ENCODE measurements around the gene XRCC5.
A peak's percentile ranks its signal among the peaks of the same experiment; 100 is the strongest.

The XRCC5 gene

DNA sequence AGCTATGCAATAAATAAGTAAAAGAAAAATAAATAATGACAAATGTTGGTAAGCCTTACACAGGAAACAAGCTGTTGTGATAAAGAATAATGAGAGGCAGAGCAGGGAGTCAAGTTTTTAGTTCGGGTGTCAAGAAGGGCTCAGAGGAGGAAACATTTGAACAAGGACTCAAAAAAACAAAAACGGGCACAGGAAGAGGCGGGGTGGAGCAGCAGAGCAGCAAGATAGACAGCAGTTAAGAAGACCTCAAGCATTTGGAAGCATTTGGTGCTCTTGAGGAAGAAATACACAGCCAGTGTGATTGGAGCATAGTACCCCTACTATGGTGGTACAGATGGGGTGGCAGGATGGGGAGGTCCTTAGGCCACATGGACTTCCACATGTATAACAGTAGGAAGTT, 24.6 kb upstream of the XRCC5 start:
- DNase-seq (ENCODE audit: low read depth), result no peak

DNA sequence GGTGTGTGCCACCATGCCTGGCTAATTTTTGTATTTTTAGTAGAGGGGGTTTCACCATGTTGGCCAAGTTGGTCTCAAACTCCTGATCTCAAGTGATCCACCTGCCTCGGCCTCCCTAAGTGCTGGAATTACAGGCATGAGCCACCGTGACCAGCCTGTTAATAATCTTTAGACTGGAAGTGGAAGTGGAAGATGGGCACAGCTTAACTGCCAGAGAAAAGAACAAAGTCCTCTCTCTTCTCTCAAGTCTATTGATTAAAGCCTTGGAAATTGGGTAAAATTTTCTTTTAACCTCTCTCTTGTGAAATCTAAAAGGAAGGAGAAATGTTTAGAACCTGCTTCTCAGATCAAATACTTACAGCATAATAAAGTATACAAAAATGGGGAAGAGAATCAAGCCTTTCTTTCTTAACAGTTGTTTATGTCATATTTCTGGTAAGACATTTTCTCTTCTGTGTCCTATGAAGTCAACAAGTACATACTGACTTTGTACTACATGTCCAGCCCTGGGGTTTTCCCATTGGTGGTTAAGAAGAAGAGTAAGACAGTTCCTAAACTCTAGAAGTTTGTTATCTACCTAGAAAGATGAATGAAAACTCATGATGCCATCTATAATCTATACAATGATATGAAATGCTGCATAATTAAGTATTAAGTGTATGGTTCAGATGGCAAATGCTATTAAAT, 22.8 kb upstream of the XRCC5 start:
- no peak for DNase-seq (ENCODE audit: low read depth)

DNA sequence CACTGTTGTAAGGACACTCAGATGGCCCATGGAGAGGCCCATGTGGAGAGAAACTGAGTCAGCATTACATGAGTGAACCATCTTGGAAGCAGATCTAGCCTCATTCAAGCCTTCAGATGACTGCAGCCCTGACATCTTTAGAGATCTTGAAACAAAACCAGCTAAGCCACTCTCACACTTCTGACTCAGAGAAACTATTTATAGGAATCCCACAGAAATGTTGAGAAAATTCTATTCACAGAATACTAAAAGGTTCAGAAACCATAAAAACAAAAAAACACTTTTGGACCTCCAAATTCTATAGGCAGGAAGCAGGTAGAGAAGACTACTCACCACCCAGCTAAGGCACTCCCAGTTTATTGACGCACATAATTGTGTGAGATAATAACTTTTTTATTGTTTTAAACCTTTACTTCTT, 18.8 kb upstream of the XRCC5 start:
- no peak for DNase-seq (ENCODE audit: low read depth)

DNA sequence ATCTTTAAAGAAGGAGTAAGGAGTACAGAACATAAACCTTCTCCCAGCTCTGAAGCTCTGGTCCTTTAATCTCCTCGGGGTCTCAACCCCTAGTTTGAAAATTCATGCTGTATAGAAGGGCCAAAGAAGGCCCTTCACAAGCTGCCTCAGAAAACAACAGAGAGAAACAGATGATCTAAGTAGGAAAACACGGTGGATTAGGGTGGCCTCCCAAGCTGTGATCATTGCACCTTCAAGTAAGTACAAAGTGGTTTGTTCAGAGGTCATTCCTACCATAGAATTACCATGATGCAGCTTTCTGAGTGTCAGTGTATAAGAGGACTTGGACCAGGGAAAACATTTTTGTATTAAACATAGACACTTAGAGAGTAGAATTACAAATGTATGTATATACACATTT, 16.5 kb upstream of the XRCC5 start:
- no peak for DNase-seq (ENCODE audit: low read depth)

DNA sequence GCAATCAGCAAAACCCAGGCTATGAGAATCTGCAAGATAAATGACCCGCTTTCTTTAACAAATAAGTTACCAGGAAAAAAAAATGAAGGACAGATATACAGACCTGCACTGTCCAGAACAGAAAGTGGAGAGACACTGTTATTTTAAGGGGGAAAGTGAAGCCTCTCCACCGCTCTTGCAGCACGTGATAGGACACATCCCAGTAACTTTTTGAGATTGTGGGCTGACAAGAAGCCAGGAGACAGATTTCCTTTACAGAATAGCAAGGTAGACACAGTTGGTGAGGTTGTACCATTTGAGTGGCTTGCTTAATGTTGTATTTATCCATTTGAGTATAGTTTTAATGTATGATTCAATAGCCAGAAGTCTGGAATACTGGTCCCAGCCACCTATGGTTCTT, 14.4 kb upstream of the XRCC5 start:
- no peak for DNase-seq (ENCODE audit: low read depth)

DNA sequence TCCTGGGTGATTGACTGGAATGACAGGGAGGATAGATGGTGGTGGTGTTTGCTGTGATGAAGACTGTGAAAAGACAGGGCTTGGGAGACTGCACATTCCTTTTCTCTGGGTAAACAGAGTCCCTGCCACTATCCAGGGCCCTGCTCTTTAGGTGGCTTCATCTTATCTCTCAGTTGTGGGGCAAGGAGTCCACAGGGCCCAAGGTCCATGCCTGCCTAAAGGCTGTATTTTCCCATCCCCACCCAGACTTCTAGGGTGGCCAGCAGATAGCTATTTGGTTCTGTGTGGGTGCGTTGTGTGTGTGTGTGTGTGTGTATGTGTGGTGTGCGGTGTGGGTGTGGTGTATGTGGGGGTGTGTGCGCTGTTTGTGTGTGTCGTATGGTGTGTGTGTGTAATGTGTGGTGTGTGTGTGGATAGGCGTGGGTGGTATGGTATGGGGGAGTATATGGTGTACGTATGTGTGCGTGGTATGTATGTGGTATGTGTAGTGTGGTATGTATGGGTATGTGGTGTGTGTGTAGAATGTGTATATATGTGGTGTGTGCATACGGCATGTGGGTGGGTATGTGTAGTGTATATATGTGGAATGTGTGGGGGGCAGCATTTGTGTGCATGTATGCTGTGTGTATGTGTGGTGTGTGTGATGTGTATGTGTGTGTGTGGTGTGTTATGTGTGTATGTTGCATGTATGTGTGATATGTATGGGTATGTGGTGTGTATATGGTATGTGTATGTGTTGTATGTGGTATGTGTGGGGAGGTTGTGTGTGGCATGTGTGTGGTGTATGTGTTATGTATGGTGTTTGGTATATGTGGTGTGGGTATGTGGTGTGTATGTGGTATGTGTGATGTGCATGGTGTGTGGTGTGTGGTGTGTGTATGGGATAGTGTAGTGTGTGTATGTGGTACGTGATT, 10.5 kb upstream of the XRCC5 start:
- no peak for DNase-seq (ENCODE audit: low read depth)

DNA sequence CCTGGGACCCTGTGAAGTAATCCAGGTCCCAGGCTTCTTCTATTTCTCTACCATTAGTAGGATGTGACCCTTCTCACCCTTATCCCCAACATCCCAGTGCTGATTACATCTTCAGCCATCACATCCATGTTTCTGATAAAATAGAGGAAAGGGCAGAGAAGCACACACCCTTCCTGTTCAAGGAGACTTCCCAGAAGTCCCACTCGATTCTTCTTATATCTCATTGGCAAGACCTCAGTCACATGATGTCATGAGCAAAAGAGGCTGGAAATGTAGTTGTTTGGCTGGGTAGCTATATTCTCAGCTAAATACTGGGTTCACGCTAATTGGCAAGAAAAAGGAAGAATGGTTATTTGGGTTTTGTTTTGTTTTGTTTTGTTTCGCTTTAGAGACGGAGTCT, 8.0 kb upstream of the XRCC5 start:
- no peak for DNase-seq (ENCODE audit: low read depth)

DNA sequence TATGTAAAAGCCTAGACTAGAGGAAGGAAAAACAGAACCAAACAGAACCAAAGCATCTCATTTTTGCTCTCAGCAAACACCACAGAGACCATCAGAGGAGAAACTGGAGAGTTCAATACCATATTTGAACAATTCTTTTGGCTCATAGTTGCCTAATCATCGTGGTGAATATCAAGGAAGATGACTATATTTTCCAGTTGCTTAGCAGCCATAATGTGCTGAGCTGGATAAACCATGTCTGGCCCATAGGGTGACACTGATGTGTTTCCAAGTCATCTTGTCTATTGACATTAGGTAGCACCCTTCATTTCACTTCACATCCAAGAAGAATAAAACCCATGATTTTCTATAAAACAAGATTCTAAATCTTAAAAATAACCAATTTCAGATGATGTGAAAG, 5.9 kb upstream of the XRCC5 start:
- no peak for DNase-seq (ENCODE audit: low read depth)

DNA sequence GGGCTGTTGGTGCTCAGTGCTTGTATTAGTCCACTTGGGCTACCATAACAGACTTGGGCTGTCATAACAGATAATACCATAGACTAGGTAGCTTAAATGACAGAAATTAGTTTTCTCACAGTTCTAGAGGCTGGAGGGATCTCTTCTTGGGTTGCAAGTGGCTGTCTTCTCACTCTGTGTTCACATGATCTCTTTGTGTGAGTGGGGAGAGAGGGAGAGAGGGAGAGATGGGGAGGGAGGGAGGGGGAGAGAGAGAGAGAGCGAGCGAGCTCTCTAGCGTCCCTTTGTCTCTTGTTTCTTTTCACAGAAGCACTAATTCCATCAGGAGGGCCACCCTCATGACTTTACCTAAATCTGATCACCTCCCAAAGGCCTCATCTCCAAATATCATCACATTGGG, 4.5 kb upstream of the XRCC5 start:
- DNase-seq (ENCODE audit: low read depth), result no peak

DNA sequence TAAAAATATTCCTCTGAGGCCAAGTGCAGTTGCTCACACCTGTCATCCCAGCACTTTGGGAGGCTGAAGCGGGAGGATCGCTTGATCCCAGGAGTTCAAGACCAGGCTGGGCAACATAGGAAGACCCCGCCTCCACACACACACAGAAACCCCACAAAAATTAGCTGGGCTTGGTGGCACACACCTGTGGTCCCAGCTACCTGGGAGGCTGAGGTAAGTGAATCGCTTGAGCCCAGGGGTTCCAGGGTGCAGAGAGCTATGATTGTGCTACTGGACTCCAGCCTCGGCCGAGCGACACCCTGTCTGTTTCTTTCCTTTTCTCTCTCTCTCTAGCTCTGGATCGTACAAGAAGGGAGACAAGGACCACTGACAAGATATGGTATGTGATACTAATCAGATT, 1.8 kb upstream of the XRCC5 start:
- DNase-seq (ENCODE audit: low read depth), result no peak

DNA sequence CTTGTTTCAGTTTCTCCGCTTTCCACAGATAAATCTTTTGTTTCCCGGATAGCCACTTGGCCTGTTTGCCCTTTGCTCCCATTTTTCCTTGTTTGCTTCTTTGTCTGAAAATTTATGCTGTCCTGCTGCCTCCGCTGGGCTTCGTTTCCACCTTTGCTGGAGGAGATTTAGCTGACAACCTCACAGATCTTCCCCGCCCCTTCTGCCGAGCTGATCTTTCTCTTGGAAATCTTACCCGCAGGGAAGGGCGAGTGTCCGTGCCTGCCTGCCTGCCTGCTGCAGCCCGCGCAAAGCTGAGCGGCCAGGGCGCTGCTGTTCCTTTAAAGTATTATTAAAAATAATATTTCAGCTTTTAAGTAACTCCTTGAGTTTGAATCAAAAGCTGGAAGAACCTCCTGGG, 1.4 kb upstream of the XRCC5 start:
- no peak for DNase-seq (ENCODE audit: low read depth)

DNA sequence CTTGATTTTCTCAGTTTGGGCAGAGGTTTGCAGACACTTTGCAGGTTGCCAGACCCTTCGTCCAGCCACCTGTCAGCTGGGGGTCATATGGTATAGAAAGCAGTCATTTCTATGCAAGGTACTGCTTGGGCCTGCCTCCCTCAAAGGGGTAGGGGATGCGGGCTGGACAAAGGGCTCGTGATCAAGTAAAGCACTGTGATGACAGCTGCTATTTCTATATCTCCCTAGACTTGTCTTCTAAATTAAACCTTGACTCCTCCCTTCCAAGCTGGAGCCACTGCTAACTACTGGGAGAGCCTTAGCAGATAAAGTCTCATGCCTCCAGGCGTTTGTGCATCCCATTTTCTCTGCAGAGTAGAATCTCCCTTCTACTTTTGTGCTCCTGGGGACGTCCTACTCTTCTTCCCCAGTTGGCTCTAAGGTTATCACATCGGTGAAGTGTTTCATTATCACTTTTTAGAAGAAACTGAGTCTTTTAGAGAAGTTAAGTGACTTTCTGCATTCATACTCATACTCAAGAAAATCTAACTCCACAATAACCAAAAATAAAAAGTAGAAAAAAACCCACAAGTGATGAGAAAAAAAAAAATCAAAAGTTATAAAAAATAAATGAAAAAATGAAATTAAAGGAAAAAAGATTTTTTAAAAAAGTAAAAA, 710 bp upstream of the XRCC5 start:
- no peak for DNase-seq (ENCODE audit: low read depth)

DNA sequence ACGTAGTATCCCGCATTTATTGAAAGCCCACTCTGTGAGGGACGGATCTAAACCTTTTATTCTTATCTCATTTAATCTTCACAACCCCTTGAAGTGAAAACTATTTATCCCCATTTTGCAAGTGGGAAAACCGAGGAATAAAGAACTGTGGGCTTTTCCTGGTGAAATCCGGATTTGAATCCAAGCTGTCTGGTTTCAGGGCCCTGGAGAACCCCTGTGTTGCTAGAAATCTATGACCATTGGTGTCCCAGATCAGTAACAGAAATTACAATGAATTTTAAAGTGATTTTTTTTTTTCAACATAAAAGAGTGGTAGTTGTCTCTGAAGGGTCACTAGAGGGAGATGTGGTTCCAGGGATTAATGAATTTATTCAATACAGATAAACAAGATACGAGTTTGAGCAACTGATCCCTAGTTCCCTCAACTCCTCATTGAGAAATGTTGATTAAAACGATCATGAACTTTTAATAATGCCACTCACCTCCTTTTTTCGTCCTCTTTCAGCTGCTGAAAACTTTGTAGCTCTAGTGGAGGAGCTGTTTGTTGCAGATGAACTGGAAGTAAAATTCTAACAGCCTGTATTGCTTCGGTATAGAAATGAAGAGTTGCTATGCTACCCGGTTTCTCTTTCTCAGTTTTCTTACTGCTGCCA, 940 bp downstream of the XRCC5 start:
- DNase-seq (ENCODE audit: low read depth), result no peak

DNA sequence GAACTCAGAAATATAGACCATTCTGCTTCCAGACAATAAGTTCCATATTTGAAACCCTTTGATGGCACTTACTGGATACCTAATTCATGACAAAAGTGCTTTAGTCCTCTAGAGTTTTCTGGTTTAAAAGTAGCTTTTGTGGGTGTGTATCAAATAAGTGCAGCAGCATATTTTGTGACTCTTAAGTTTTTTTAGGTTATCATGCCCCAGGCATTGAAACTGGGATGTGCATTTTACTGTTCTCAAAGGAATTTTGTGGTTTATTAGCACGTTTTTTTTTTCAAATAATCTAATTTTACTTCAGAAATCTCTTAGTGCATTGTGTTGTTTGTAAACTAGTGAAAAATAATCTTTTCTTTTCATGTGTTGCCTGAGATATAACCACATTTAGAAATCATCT, 1.5 kb downstream of the XRCC5 start:
- DNase-seq (ENCODE audit: low read depth), result no peak

DNA sequence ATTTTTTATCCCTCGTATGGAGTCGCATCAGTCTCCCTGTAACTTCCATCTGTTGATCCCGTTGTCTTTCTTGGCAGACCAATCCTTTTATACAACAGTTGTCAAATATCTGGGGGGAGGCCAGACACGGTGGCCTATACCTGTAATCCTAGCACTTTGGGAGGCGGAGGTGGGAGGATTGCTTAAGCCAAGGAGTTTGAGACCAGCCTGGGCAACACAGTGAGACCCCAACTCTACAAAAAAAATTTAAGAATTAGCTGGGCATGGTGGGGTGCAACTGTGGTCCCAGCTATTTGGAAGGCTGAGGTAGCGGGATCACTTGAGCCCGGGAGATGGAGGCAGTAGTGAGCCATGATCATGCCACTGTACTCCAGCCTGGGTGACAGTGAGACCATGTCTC, 2.0 kb downstream of the XRCC5 start:
- no peak for DNase-seq (ENCODE audit: low read depth)

DNA sequence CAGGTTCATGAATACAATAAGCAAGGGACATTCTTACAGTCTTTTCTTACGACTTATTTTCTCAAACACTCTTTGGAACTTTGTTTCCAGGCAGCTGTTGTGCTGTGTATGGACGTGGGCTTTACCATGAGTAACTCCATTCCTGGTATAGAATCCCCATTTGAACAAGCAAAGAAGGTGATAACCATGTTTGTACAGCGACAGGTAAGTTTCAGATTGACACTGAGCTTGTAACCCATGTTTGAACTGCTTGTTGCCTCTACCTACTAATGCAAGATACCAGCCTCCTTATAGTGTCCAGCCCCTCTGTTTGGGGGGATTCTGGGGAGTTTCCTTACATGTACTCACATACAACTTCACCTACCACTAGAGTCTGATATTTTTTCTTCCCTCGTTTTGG, 3.8 kb downstream of the XRCC5 start:
- DNase-seq (ENCODE audit: low read depth), result no peak

DNA sequence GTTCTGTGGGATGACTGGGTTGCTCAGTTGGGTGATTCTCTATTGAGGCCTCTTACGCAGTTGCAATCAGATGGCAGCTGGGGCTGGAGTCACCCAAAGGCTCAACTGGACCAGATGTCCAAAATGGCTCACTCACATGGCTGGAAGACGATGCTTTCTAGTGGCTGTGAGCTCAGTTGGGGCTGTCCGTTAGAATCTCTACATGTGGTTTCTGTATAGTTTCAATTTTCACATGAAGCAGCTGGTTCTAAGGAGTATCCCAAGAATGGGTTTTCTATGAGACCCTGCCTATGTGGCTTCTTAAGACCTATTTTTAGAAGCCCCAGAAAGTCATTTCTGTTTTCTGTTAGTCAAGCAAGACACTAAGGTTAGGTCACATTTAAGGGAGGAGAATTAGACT, 4.4 kb downstream of the XRCC5 start:
- no peak for DNase-seq (ENCODE audit: low read depth)

DNA sequence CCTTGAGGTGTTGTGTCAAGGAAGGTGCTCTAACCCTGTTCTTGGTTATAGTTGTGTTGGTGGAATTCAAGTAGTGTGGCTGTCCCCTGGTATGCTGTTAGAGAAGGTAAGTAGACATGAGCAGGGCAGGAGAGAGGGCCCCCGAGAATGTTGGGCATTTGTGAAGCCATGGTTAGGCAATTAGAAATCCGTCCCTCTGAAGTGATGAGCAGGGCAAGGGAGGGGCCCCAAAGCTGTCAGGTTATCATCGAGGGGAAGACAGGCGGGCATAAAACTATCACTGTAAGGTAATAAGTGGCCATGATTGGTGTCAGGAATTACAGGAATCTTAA, 5.2 kb downstream of the XRCC5 start:
- no peak for DNase-seq (ENCODE audit: low read depth)

DNA sequence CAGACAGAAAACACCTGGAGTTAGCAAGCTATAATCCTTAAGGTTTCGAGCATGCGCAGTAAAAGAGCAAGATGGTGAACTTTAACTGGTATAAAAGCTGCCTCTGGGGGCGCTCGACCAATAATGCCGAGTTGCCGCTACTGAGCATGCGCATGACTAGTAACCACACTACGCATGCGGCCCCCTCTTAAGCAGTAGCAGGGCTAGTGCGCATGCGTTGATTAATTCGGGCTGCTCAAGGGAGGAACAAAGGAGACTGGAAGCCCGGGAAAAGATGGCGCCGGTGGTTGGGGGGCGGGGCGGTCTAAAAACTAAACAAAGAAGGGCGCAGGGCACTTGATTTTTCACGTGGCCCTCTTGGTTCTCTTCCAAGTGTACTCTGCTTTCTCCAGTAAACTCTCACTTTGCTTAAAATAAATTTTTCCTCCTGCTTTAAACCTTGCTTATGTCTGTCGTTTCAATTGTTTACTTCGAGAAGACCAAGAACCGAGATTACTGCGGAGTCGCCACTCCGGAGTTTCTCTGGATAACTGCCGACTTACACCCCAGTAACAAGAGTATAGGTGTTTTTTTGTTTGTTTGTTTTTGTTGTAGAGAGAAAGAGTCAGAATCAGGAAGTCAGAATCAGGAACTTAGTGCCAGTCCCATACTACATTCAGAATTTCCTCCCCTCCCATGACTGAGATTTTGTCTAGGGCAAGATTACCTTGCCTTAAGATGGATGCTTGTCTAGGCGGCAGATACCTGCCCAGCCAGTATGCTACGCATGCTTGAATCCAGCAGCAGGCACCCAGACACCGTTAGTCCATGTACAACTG, 5.8 kb downstream of the XRCC5 start:
- peak; percentile 94 for DNase-seq (ENCODE audit: low read depth)

DNA sequence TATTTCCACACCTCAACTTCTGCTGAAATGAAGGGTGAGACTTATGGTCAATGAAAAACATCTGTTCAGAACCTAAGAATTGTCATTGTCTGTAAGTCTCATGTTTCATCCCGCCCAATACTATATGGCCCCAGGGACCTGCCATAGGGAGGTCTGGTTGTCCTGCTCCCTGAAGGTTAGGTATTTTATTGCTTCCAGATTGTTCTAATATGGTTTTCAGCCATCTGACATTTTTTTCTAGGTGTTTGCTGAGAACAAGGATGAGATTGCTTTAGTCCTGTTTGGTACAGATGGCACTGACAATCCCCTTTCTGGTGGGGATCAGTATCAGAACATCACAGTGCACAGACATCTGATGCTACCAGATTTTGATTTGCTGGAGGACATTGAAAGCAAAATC, 7.3 kb downstream of the XRCC5 start:
- no peak for DNase-seq (ENCODE audit: low read depth)

DNA sequence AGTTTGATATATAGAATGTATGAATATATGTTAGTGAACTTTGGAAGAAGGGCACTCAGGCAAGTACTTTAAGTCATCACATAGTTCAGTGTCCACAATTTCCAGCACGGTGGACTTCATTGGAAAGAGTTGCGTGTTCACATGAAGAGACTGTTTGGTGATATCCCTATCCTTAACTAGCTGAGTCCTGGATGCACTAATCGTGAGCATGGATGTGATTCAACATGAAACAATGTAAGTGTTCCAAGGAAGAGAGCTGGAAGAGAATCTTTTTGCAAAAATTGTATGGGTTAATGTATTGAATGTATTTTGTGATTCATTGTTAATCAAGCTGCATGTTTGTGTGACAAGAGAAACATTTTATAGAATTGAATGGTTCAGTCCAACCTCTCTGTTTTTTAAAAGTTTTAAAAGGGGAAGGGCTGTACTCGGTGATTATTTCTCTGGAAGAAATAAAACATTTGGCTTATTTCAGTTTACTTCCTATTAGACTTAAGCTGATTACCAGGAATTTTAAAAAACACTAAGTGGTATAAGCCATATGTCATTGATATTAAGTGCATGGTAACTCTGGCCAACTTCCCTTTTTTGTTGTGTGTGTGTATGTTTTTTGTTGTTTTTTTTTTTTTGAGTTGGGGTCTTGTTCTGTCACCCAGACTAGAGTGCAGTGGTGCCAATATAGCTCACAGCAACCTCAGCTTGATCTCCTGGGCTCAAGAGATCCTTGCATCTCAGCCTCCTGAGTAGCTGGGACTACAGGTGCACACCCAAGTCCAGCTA, 8.6 kb downstream of the XRCC5 start:
- DNase-seq (ENCODE audit: low read depth), result no peak
